K562 (cell line): ENCODE results near the gene ICE2. TPM values are rescaled to one million over a fixed set of nuclear protein-coding genes. Genes with fewer than 3 reads are reported as not detected.

Experiments used
- ATAC-seq: fragments of 200-7000 bp; cut with Tn5 transposase; 3 replicates; pipeline ENCODE4 v1.9.1; 2020; ENCODE audit warnings: moderate library complexity
- BruUV-seq: library from RNA; stranded (reverse); fragments of 400-500 nt; replicated peaks from 2 replicates; lab custom pipeline; 2021; lab: Mats Ljungman, UMichigan
- CTCF ChIA-PET: fragments of 300-600 bp; formaldehyde crosslinking; extraction: SDS; loops from one replicate; lab custom pipeline; 2021; ENCODE audit warnings: low intra/inter-chr PET ratio; lab: Yijun Ruan, JAX
- POLR2A ChIA-PET: fragments of 300-600, 350-650 bp; sonication (Branson Sonifier 250); formaldehyde crosslinking; extraction: SDS; loops from one replicate; lab custom pipeline; 2021; ENCODE audit warnings: antibody characterized with exemption, inconsistent platforms; lab: Yijun Ruan, JAX
- DNase-seq, 4 experiments: peaks; one replicate each; pipeline versions ENCODE4 v3.0.0 to v3.0.0-alpha.2; 2011 to 2018; ENCODE audit warnings: low spot score in 3 of 4, mixed read lengths in 3 of 4; ENCODE audit errors: extremely low read depth in 1 of 4
- FAIRE-seq: peaks from 2 replicates; lab custom pipeline; 2011; peaks lifted over from hg19 to GRCh38; lab: Jason Lieb, UNC
- H2AFZ ChIP-seq: 2 replicates; pipeline ENCODE4 v1.6.0; 2011; ENCODE audit warnings: low read depth, low read length, control low read depth, inconsistent platforms
- H3K27ac ChIP-seq: fragments of 200-600 bp; 3 replicates; pipeline ENCODE4 v1.8.0; 2011; ENCODE audit warnings: low read depth, mild to moderate bottlenecking, control low read depth, inconsistent platforms, low read length, moderate library complexity, mixed read lengths; ENCODE audit errors: extremely low read depth
- H3K27me3 ChIP-seq, 2 experiments: fragments of 300-600 bp in 1 of 2; 2 replicates in 1 of 2; 3 replicates in 1 of 2; pipeline versions ENCODE4 v1.6.0 to v1.8.0; 2011; ENCODE audit warnings: inconsistent platforms in 2 of 2, low read length in 2 of 2, mild to moderate bottlenecking in 1 of 2, mixed read lengths in 1 of 2, moderate library complexity in 1 of 2; ENCODE audit not compliant: control insufficient read depth in 2 of 2, insufficient read depth in 2 of 2
- H3K36me3 ChIP-seq: fragments of 300-600 bp; 3 replicates; pipeline ENCODE4 v1.8.0; 2011; ENCODE audit warnings: mild to moderate bottlenecking, low read length, inconsistent platforms; ENCODE audit not compliant: control insufficient read depth, insufficient read depth
- H3K4me1 ChIP-seq, 2 experiments: fragments of 200-600 bp in 1 of 2; replicated peaks in 1 of 2; 2 replicates in 1 of 2; 3 replicates in 1 of 2; pipeline versions ENCODE4 v1.5.1 to v1.8.0; 2011; ENCODE audit warnings: inconsistent platforms in 2 of 2, low read length in 2 of 2, mild to moderate bottlenecking in 1 of 2, mixed read lengths in 1 of 2, moderate library complexity in 1 of 2; ENCODE audit not compliant: control insufficient read depth in 2 of 2, insufficient read depth in 2 of 2
- H3K4me2 ChIP-seq: 2 replicates; pipeline ENCODE4 v1.6.1; 2011; ENCODE audit warnings: low read length, control low read depth, inconsistent platforms, mixed read lengths; ENCODE audit not compliant: insufficient read depth
- H3K4me3 ChIP-seq: fragments of 200-600 bp; sonication (generic), shearing (Covaris generic); 2 replicates; pipeline ENCODE4 v1.5.1; 2016; ENCODE audit warnings: control low read depth, inconsistent platforms
- H3K79me2 ChIP-seq: fragments of 200-600 bp; 3 replicates; pipeline ENCODE4 v1.8.0; 2011; ENCODE audit warnings: low read length, inconsistent platforms; ENCODE audit not compliant: control insufficient read depth, insufficient read depth
- H3K9ac ChIP-seq, 2 experiments: 2 replicates each; pipeline versions ENCODE4 v1.6.0 to v1.6.1; 2011; ENCODE audit warnings: low read depth in 2 of 2, low read length in 2 of 2, control low read depth in 1 of 2, inconsistent platforms in 1 of 2, mild to moderate bottlenecking in 1 of 2, mixed read lengths in 1 of 2; ENCODE audit not compliant: insufficient read depth in 1 of 2
- H3K9me1 ChIP-seq: one replicate; pipeline ENCODE4 v1.6.0; 2011; ENCODE audit warnings: inconsistent platforms, mild to moderate bottlenecking, low read length, moderate library complexity; ENCODE audit not compliant: control insufficient read depth, insufficient read depth
- H3K9me3 ChIP-seq: replicated peaks from 2 replicates; pipeline ENCODE4 v1.5.1; 2011; ENCODE audit warnings: low read depth, low read length, inconsistent platforms; ENCODE audit not compliant: control insufficient read depth, insufficient read depth
- H4K20me1 ChIP-seq: replicated peaks from 2 replicates; pipeline ENCODE4 v1.6.1; 2011; ENCODE audit warnings: low read length, inconsistent platforms, mixed read lengths; ENCODE audit not compliant: control insufficient read depth, insufficient read depth
- ARID1B ChIP-seq: fragments of 450-650 bp; IDR thresholded peaks from 2 replicates; pipeline ENCODE4 v1.6.1; 2016; ENCODE audit warnings: antibody characterized with exemption, mild to moderate bottlenecking, inconsistent platforms
- FOXP1 ChIP-seq: sonication (generic); formaldehyde crosslinking; IDR thresholded peaks from 2 replicates; pipeline ENCODE4 v1.8.0; 2022; ENCODE audit warnings: mild to moderate bottlenecking, missing genetic modification reagents
- KLF16 ChIP-seq: IDR thresholded peaks from 2 replicates; pipeline ENCODE4 v1.6.1; 2016; ENCODE audit warnings: antibody characterized with exemption
- NFE2L1 ChIP-seq: fragments of 450-650 bp; IDR thresholded peaks from 2 replicates; pipeline ENCODE4 v1.6.1; 2016; ENCODE audit warnings: missing genetic modification characterization, low read depth, mild to moderate bottlenecking, missing compliant biosample characterization, moderate library complexity, borderline replicate concordance
- PHF20 ChIP-seq: fragments of 450-650 bp; IDR thresholded peaks from 2 replicates; pipeline ENCODE4 v1.6.1; 2018; ENCODE audit not compliant: partially characterized antibody
- RBM25 ChIP-seq: fragments of 200-400 bp; formaldehyde crosslinking; IDR thresholded peaks from 2 replicates; pipeline ENCODE4 v1.6.1; 2018; ENCODE audit warnings: low read length, low read depth, moderate library complexity; ENCODE audit not compliant: severe bottlenecking
- ZNF24 ChIP-seq: fragments of 450-650 bp; IDR thresholded peaks from 2 replicates; pipeline ENCODE4 v1.6.1; 2016
- ZNF41 ChIP-seq: fragments of 250-450 bp; sonication (Bioruptor Pico); conservative IDR thresholded peaks from 2 replicates; pipeline ENCODE4 v1.4.0; 2020; ENCODE audit warnings: mild to moderate bottlenecking
- WGBS: fragments of 100-300 bp; shearing (Covaris generic); methylation state at CpG from one replicate; pipeline ENCODE4 v1.1.6; 2016; ENCODE audit warnings: low coverage, mixed read lengths; ENCODE audit not compliant: insufficient coverage; ENCODE audit errors: missing lambda C conversion rate; 5-methylcytosine and 5-hydroxymethylcytosine counted together
- in situ Hi-C: fragments of 300-500 bp; cut with MboI; formaldehyde crosslinking; loops from 4 replicates; pipeline ENCODE4 v1.15.0; 2018; ENCODE audit warnings: inconsistent platforms, mixed read lengths
- intact Hi-C: fragments of 100-400 bp; cut with micrococcal nuclease; formaldehyde crosslinking; loops from 2 replicates; pipeline ENCODE4 v1.14.2; 2022
- polyA plus RNA-seq, 8 experiments: library from polyadenylated mRNA; depleted of rRNA in 4 of 8; stranded (reverse) in 5 of 8; unstranded in 3 of 8; fragments of >200 nt; fragmentation: Nextera tagmentation in 2 of 8; fragmentation: Illumina TruSeq in 1 of 8; extraction: Ambion mirVana in 2 of 8; extraction: Trizol in 1 of 8; gene quantifications; 2 replicates each; pipeline versions ENCODE4 v1.2.1 to v1.2.3, GENCODE V29; 2011 to 2014; ENCODE audit warnings: inconsistent platforms in 1 of 8, missing spikeins in 1 of 8
- total RNA-seq, 7 experiments: library from RNA; depleted of rRNA in 6 of 7; stranded (reverse); fragments of >200 nt in 6 of 7; fragmentation: Illumina TruSeq in 2 of 7; extraction: Trizol in 2 of 7; gene quantifications; 2 replicates each; pipeline versions ENCODE4 v1.2.1 to v1.2.3, GENCODE V29; 2011 to 2021; ENCODE audit warnings: low replicate concordance in 1 of 7
- TF ChIP-seq, protein P1 (sequence below): IDR thresholded peaks from 2 replicates; pipeline ENCODE4 v1.6.1; 2012; ENCODE audit warnings: low read depth, low read length, improper control_type of control experiment, borderline replicate concordance

Gene ICE2
- total and polyA plus RNA-seq, 9 of the 15 experiments (the other 6 are each of a cell fraction or from before 2014, with no cell fraction given): 21.8 to 87.9 (median 58.1) TPM

DNA sequence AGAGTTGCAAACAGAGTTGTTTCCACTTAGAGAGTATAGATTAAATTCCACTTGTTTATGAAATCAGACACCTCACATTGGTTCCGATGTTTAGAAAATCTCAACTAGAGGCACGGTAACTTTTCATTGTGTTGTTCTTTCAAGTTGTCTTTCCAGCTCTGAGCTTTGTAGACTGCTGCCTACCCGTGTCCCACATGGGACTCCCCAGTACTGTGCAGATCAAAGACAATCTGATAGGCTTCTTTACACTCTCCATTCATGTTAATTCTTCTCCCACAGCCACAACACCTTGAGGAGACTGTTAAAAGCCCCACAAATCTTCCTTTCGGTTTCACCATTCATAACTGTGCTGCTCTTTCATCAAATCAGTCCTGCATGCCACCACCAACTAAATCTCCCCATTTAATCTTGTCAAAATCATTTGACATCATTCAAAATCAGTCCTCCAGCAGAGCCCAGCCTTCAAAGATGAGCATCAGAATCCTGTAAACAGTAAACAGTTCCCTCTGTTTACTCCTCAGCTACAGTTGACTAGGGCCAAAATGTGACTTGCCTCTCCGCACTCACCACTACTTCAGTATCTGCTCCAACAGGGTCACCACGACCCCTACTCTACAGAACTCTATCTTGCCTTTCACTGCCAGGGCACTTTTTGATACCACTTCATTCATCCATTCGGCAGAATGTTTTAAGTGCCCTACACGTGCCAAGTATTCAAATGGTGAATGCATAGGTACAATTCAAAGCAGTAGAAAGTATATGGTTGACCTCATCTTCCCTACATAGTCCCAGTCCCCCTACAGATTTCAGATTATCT lies 89.5 kb downstream of the ICE2 start:
- Histone ChIP-seq H2AFZ (no peak overlapping the region), H3K36me3 (peaks cover 59% of the 10 kb centered on the region; the same call in 2 of the 3 replicates), H3K9me1 (peaks cover 14% of the 10 kb centered on the region), H3K9ac (no peak overlapping the region), H3K4me3 (no peak overlapping the region), H3K79me2 (peaks cover 83% of the 10 kb centered on the region), H3K27me3 (no peaks in the 10 kb centered on the region), H3K9me3 (no peaks in the 10 kb centered on the region), H3K4me1 (peaks cover 11 to 28% of the 10 kb centered on the region in 2 experiments), H3K27ac (no peak overlapping the region), H3K4me2 (no peak overlapping the region), H4K20me1 (peaks cover 52% of the 10 kb centered on the region)
- 66% methylated on average over 8 of the region's 8 CpGs for WGBS
- TF ChIP-seq ZNF41 (CRISPR knock-in tag) (no peak), ZNF24 (no peak), PHF20 (no peak), KLF16 (no peak), ARID1B (no peak), FOXP1 (CRISPR knock-in tag) (no peak), NFE2L1 (tag) (no peak), RBM25 (no peak)
- TF ChIP-seq, protein P1, sequence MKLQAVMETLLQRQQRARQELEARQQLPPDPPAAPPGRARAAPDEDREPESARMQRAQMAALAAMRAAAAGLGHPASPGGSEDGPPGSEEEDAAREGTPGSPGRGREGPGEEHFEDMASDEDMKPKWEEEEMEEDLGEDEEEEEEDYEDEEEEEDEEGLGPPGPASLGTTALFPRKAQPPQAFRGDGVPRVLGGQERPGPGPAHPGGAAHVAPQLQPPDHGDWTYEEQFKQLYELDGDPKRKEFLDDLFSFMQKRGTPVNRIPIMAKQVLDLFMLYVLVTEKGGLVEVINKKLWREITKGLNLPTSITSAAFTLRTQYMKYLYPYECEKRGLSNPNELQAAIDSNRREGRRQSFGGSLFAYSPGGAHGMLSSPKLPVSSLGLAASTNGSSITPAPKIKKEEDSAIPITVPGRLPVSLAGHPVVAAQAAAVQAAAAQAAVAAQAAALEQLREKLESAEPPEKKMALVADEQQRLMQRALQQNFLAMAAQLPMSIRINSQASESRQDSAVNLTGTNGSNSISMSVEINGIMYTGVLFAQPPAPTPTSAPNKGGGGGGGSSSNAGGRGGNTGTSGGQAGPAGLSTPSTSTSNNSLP: no peak
- ChIA-PET CTCF (interaction anchor here (0.6 kb wide), 1 partner anchor 15 kb away, joined by 3 read pairs; no protein-coding TSS in a partner anchor), POLR2A (interaction anchor here (1.0 to 1.6 kb wide), 2 partner anchors 8 to 10 kb away, joined by 3 to 4 read pairs; partner anchors contain the start of gene ANXA2)
- in situ Hi-C loops (no loop called here), intact Hi-C loops (no loop called here)
- FAIRE-seq: no peak
- ATAC-seq: peak; percentile 21; the same call in 2 of the 3 replicates
- no peak for DNase-seq
- BruUV-seq: no TSS peak
